Measurements from ENCODE around the gene TES.

The TES gene

DNA sequence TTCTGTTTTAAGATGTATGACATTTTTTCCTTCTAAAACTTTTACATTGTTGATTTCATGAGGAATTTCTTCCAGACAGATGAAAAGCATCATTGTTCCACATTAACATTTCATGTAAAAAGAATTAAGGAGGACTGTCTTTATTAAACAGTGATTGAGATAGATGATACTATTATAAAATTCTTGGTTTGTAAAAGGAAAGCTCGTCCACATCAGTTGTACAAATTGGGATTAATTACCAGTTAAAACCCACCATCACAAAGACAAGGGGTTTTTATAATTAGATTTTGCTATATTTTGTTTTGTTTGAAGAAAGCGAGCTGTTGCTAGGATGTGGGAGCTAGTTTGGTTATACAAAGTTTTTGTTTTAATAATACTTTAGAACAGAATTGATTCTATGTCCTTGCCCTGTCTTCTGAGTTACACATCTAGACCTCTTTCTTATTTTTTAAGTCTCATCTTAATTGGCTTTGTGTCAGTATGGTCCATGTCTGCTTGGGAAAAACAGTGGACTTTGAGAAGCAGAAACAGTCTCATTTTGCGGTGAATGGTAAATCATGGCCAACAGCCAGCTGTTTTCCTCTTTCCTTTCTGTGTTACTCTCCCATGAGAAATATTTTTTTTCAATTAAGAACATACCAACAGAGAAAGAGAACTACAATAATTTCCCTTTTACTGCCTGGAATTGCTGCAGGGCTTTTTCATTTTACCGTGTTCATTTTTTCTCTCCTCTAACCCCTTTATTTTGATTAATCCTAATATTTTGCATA lies 3.2 kb downstream of the TES start:
- Histone ChIP-seq H3K9ac (ENCODE audit: low read length) (no peak overlapping the region), H3K4me2 (ENCODE audit: low read length) (no peak overlapping the region), H3K18ac (ENCODE audit: low read length) (no peak overlapping the region), H3K4me3 (ENCODE audit: low read length) (no peak overlapping the region), H4K8ac (ENCODE audit: low read depth, low read length) (no peak overlapping the region), H3K79me2 (ENCODE audit: control insufficient read depth, insufficient read depth, low read length) (peaks cover 39% of the 10 kb centered on the region), H3K23ac (ENCODE audit: low read length) (no peak overlapping the region), H3K27ac (ENCODE audit: low read depth, low read length) (no peak overlapping the region), H3K4me1 (ENCODE audit: control insufficient read depth, low read depth, low read length) (peaks cover 2% of the 10 kb centered on the region), H3K36me3 (ENCODE audit: control insufficient read depth, insufficient read depth, low read length) (no peaks in the 10 kb centered on the region), H2BK15ac (replicated peaks; ENCODE audit: low read depth) (no peak overlapping the region), H4K5ac (ENCODE audit: low read length) (no peak overlapping the region), H3K27me3 (ENCODE audit: insufficient read depth, low read length, poor library complexity) (no peaks in the 10 kb centered on the region), H3K79me1 (ENCODE audit: low read length) (peaks cover 2% of the 10 kb centered on the region), H2BK5ac (ENCODE audit: low read length) (no peak overlapping the region), H2BK120ac (ENCODE audit: low read depth, low read length) (no peak overlapping the region), H2AK5ac (ENCODE audit: low read length) (no peak overlapping the region), H3K56ac (ENCODE audit: low read length) (no peak overlapping the region), H3K4ac (ENCODE audit: low read depth, low read length) (no peak overlapping the region)
- WGBS (ENCODE audit: extremely low coverage, insufficient coverage, low lambda C conversion rate): no CpG with 5 or more reads among the region's 4 CpGs
- DNase-seq: no peak

- H3K79me2 ChIP-seq (ENCODE audit: control insufficient read depth, insufficient read depth, low read length): peaks cover 48% of the 10 kb centered on the region
- H3K56ac ChIP-seq (ENCODE audit: low read length): no peak overlapping the region
These were observed 4.6 kb downstream of the TES start for GRCh38 chr7:116214921-116215320.

DNA sequence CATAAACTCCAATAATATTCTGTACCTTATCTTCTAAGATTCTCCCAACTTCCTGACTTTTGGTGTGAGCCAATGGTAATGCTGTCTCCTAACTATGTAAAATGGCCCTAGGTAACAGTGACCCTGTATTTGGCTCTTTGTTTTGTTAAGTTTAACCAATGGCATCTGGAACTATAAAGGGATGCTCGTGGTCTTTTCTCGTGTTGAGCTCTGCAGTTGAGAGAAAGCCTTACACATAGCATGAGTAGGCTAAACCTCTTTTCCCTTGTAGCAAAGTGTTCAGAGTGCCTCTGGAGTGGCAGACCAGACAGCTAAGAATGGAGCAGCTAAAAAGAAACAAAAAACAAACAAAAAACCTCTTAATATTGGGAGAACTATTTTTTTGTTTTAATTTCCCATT lies 5.2 kb downstream of the TES start:
- Histone ChIP-seq H3K4ac (ENCODE audit: low read depth, low read length) (no peak overlapping the region), H3K79me1 (ENCODE audit: low read length) (peaks cover 4% of the 10 kb centered on the region), H3K56ac (ENCODE audit: low read length) (no peak overlapping the region), H2BK5ac (ENCODE audit: low read length) (no peak overlapping the region), H2BK120ac (ENCODE audit: low read depth, low read length) (no peak overlapping the region), H2AK5ac (ENCODE audit: low read length) (no peak overlapping the region), H3K4me1 (ENCODE audit: control insufficient read depth, low read depth, low read length) (peaks cover 2% of the 10 kb centered on the region), H3K27me3 (ENCODE audit: insufficient read depth, low read length, poor library complexity) (no peaks in the 10 kb centered on the region), H3K4me3 (ENCODE audit: low read length) (no peak overlapping the region), H3K9ac (ENCODE audit: low read length) (no peak overlapping the region), H2BK15ac (replicated peaks; ENCODE audit: low read depth) (no peak overlapping the region), H3K18ac (ENCODE audit: low read length) (no peak overlapping the region), H3K79me2 (ENCODE audit: control insufficient read depth, insufficient read depth, low read length) (peaks cover 52% of the 10 kb centered on the region), H3K23ac (ENCODE audit: low read length) (no peak overlapping the region), H3K27ac (ENCODE audit: low read depth, low read length) (no peak overlapping the region), H3K36me3 (ENCODE audit: control insufficient read depth, insufficient read depth, low read length) (no peaks in the 10 kb centered on the region), H3K4me2 (ENCODE audit: low read length) (no peak overlapping the region), H4K5ac (ENCODE audit: low read length) (no peak overlapping the region), H4K8ac (ENCODE audit: low read depth, low read length) (no peak overlapping the region)
- DNase-seq: no peak
- no CpG with 5 or more reads among the region's 2 CpGs for WGBS (ENCODE audit: extremely low coverage, insufficient coverage, low lambda C conversion rate)

More at GRCh38 chr7:116214921-116215320, 4.6 kb downstream of the TES start:
- Histone ChIP-seq H3K27ac (ENCODE audit: low read depth, low read length) (no peak overlapping the region), H3K27me3 (ENCODE audit: insufficient read depth, low read length, poor library complexity) (no peaks in the 10 kb centered on the region), H2BK5ac (ENCODE audit: low read length) (no peak overlapping the region), H3K4ac (ENCODE audit: low read depth, low read length) (no peak overlapping the region), H2BK120ac (ENCODE audit: low read depth, low read length) (no peak overlapping the region), H3K79me1 (ENCODE audit: low read length) (peaks cover 4% of the 10 kb centered on the region), H3K4me3 (ENCODE audit: low read length) (no peak overlapping the region), H3K4me1 (ENCODE audit: control insufficient read depth, low read depth, low read length) (peaks cover 2% of the 10 kb centered on the region), H3K36me3 (ENCODE audit: control insufficient read depth, insufficient read depth, low read length) (no peaks in the 10 kb centered on the region), H4K5ac (ENCODE audit: low read length) (no peak overlapping the region), H2BK15ac (replicated peaks; ENCODE audit: low read depth) (no peak overlapping the region), H3K9ac (ENCODE audit: low read length) (no peak overlapping the region), H3K4me2 (ENCODE audit: low read length) (no peak overlapping the region), H3K18ac (ENCODE audit: low read length) (no peak overlapping the region), H3K23ac (ENCODE audit: low read length) (no peak overlapping the region), H2AK5ac (ENCODE audit: low read length) (no peak overlapping the region), H4K8ac (ENCODE audit: low read depth, low read length) (no peak overlapping the region)
- no CpG with 5 or more reads among the region's 3 CpGs for WGBS (ENCODE audit: extremely low coverage, insufficient coverage, low lambda C conversion rate)
- no peak for DNase-seq

DNA sequence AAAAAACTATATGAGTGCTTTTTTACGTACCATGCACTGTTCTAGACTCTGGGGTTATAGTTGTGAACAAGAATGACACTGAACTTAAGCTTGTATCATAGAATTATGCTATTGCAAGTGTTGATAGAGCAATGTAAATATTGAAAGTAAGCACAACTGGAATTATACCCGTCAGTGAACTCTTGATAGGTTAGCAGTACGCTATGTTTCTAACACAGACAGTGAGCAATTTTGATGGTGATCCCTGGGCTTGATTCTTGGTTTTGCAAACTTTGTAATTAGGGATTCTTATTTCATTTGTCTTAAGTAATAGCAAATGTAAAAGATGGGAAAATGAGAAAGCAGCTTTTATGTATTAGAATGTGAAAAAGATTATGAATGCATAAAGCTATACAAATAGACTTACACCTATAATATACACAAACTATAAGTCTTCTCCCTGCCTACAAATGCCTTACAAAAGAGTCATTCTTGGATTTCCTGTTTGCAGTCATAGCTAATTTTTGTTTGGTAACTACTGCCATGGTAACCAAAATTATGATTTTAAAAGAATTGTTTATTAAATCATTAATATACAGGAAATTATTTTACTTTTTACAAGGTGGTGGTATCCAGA lies 6.7 kb downstream of the TES start:
- Histone ChIP-seq H2AK5ac (ENCODE audit: low read length) (no peak overlapping the region), H2BK5ac (ENCODE audit: low read length) (no peak overlapping the region), H3K79me2 (ENCODE audit: control insufficient read depth, insufficient read depth, low read length) (peaks cover 58% of the 10 kb centered on the region), H3K36me3 (ENCODE audit: control insufficient read depth, insufficient read depth, low read length) (no peaks in the 10 kb centered on the region), H3K23ac (ENCODE audit: low read length) (no peak overlapping the region), H3K4me2 (ENCODE audit: low read length) (no peak overlapping the region), H2BK120ac (ENCODE audit: low read depth, low read length) (no peak overlapping the region), H3K9ac (ENCODE audit: low read length) (no peak overlapping the region), H3K79me1 (ENCODE audit: low read length) (peaks cover 7% of the 10 kb centered on the region), H3K4ac (ENCODE audit: low read depth, low read length) (no peak overlapping the region), H3K27ac (ENCODE audit: low read depth, low read length) (no peak overlapping the region), H3K4me3 (ENCODE audit: low read length) (no peak overlapping the region), H3K4me1 (ENCODE audit: control insufficient read depth, low read depth, low read length) (peaks cover 2% of the 10 kb centered on the region), H2BK15ac (replicated peaks; ENCODE audit: low read depth) (no peak overlapping the region), H3K56ac (ENCODE audit: low read length) (no peak overlapping the region), H3K27me3 (ENCODE audit: insufficient read depth, low read length, poor library complexity) (no peaks in the 10 kb centered on the region), H4K5ac (ENCODE audit: low read length) (no peak overlapping the region), H3K18ac (ENCODE audit: low read length) (no peak overlapping the region), H4K8ac (ENCODE audit: low read depth, low read length) (no peak overlapping the region)
- DNase-seq: no peak
- WGBS (ENCODE audit: extremely low coverage, insufficient coverage, low lambda C conversion rate): no CpG with 5 or more reads among the region's 3 CpGs

GRCh38 chr7:116218051-116218645 lies 7.8 kb downstream of the TES start:
- H3K36me3 ChIP-seq (ENCODE audit: control insufficient read depth, insufficient read depth, low read length): no peaks in the 10 kb centered on the region
- WGBS (ENCODE audit: extremely low coverage, insufficient coverage, low lambda C conversion rate): no CpG with 5 or more reads among the region's 4 CpGs
- H3K79me2 ChIP-seq (ENCODE audit: control insufficient read depth, insufficient read depth, low read length): peaks cover 59% of the 10 kb centered on the region
- H2BK5ac ChIP-seq (ENCODE audit: low read length): no peak overlapping the region
- no peak overlapping the region for H4K8ac ChIP-seq (ENCODE audit: low read depth, low read length)
- no peak overlapping the region for H3K23ac ChIP-seq (ENCODE audit: low read length)
- H4K5ac ChIP-seq (ENCODE audit: low read length): no peak overlapping the region
- H3K27ac ChIP-seq (ENCODE audit: low read depth, low read length): no peak overlapping the region
- no peak overlapping the region for H2BK15ac ChIP-seq (replicated peaks; ENCODE audit: low read depth)
- no peak overlapping the region for H3K56ac ChIP-seq (ENCODE audit: low read length)
- H3K79me1 ChIP-seq (ENCODE audit: low read length): peaks cover 7% of the 10 kb centered on the region
- no peak overlapping the region for H2AK5ac ChIP-seq (ENCODE audit: low read length)
- H3K4me3 ChIP-seq (ENCODE audit: low read length): no peak overlapping the region
- H2BK120ac ChIP-seq (ENCODE audit: low read depth, low read length): no peak overlapping the region
- no peak for DNase-seq
- H3K4me2 ChIP-seq (ENCODE audit: low read length): no peak overlapping the region
- H3K27me3 ChIP-seq (ENCODE audit: insufficient read depth, low read length, poor library complexity): no peaks in the 10 kb centered on the region
- H3K18ac ChIP-seq (ENCODE audit: low read length): no peak overlapping the region
- H3K4me1 ChIP-seq (ENCODE audit: control insufficient read depth, low read depth, low read length): peaks cover 2% of the 10 kb centered on the region
- H3K4ac ChIP-seq (ENCODE audit: low read depth, low read length): no peak overlapping the region
- H3K9ac ChIP-seq (ENCODE audit: low read length): no peak overlapping the region

Measured in mesendoderm (in vitro differentiated cells).